GM18873 (cell line): ENCODE data around the gene GGTLC2.

ENCODE experiments used
- ATAC-seq: cut with Tn5 transposase; IDR thresholded peaks from one replicate; pipeline ENCODE4 v1.9.1; 2021; ENCODE audit warnings: mild to moderate bottlenecking, moderate library complexity, moderate number of reproducible peaks; ENCODE audit not compliant: unreplicated experiment, low FRiP score

The GGTLC2 gene

GRCh38 chr22:22687638-22688500, 43.5 kb downstream of the GGTLC2 start:
- ATAC-seq: no peak

GRCh38 chr22:22689621-22690345, 45.4 kb downstream of the GGTLC2 start:
- ATAC-seq: no peak

- ATAC-seq: no peak
Observed at GRCh38 chr22:22691055-22691454, 46.6 kb downstream of the GGTLC2 start.

GRCh38 chr22:22691716-22692701, 47.6 kb downstream of the GGTLC2 start:
- no peak for ATAC-seq

- no peak for ATAC-seq
Observed at GRCh38 chr22:22692707-22693530, 48.5 kb downstream of the GGTLC2 start.

- ATAC-seq: no peak
Observed at GRCh38 chr22:22693531-22693884, 49.1 kb downstream of the GGTLC2 start.

GRCh38 chr22:22694106-22694505, 49.7 kb downstream of the GGTLC2 start:
- no peak for ATAC-seq

- ATAC-seq: no peak
Observed at GRCh38 chr22:22696104-22696503, 51.7 kb downstream of the GGTLC2 start.
